GM12892 (cell line): ENCODE data around the gene GPC5.

Experiments used
- POLR2A ChIP-seq: IDR thresholded peaks from 2 replicates; pipeline ENCODE4 v1.6.1; 2011; ENCODE audit warnings: low read depth, low read length, control low read depth
- POLR2AphosphoS5 ChIP-seq: IDR thresholded peaks from 2 replicates; pipeline ENCODE4 v1.6.1; 2011; ENCODE audit warnings: low read depth, low read length, control low read depth
- TAF1 ChIP-seq: IDR thresholded peaks from 2 replicates; pipeline ENCODE4 v1.6.1; 2011; ENCODE audit warnings: low read depth, mild to moderate bottlenecking, control low read depth, low read length, borderline replicate concordance

GRCh38 chr13:91816263-91816807, 417.9 kb downstream of the GPC5 start:
- TF ChIP-seq POLR2A (no peak), TAF1 (no peak), POLR2AphosphoS5 (no peak)
